ENCODE results near the gene SLC25A45. TPM values are rescaled to one million over a fixed set of nuclear protein-coding genes. Genes with fewer than 3 reads are reported as not detected.
A peak's percentile ranks its signal among the peaks of the same experiment; 100 is the strongest.

SLC25A45 gene
- total and polyA plus RNA-seq, 2 donors (not counting 1 experiment from before 2014, with no cell fraction given) = 16.4 to 80.6 TPM

DNA sequence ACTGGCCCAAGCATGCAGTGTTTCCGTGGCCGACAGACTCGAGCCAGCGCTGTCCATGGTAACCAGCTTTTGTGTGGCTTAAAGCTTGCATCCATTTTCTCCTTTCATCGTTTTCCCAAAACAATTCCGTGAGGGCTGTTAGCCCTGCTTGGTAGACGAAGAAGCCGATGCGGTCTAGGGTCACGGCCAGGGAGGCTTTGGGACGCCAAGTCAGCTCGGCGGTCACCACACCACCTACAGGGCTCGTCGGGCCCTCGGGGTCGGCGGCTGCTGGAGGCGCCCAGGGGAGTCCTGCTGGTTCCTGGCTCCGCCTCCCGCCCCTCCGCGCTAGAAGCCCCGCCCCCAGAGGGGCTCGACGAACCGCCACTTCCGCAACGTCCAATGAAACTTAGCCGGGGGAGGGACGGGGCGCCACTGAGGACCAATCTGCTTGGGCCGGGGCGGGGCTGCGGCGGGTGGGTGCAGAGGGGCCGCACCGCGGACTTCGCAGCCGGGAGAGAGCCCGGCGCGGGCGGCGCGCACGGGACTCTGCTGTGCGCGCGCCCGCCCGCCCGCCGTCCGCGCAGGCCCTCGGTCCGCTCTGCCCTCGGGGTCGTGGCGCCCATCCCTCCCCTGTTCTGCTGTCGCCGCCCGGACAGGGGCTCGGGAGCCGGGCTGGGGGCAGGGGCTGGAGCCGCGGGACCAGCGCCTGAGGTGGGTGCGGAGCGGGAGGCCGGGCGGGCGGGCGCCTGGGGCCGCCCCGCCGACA is 28.0 kb downstream of the SLC25A45 start, which contains the start of gene TIGD3:
Gene TIGD3, plus strand, starts transcription at position 487 of the 748 bp plus-strand sequence. CDS start 1,058 bp downstream, outside the sequence.
- Histone ChIP-seq H3K27me3 (replicated peaks in 1 of 4; ENCODE audit: control extremely low read depth in 1 of 4, control insufficient read depth in 3 of 4, insufficient read depth in 4 of 4, low read length in 3 of 4) (no peaks in the 10 kb centered on the region), H3K27ac (ENCODE audit: low read length in 2 of 2) (peak within 1 kb of the TSS in 1 of 2 donors; percentile 18), H3K79me2 (ENCODE audit: control insufficient read depth, insufficient read depth, low read length) (no peaks in the 10 kb centered on the region), H3K4me3 (ENCODE audit: control extremely low read depth in 1 of 5, extremely low read depth in 1 of 5, insufficient read depth in 1 of 5, low read depth in 2 of 5, low read length in 4 of 5) (peak within 1 kb of the TSS; percentile 26 to 79 (median 65)), H3K4me1 (ENCODE audit: control insufficient read depth in 2 of 2, insufficient read depth in 2 of 2, low read length in 2 of 2) (peaks cover 11 to 16% of the 10 kb centered on the region in 2 donors), H3K36me3 (replicated peaks in 1 of 2; ENCODE audit: control extremely low read depth in 1 of 2, control insufficient read depth in 1 of 2, extremely low read depth in 1 of 2, insufficient read depth in 2 of 2, low read length in 1 of 2) (peaks cover 0 to 32% of the 10 kb centered on the region in 2 experiments), H4K20me1 (ENCODE audit: control insufficient read depth, insufficient read depth, low read length, poor library complexity, severe bottlenecking) (peaks cover 4% of the 10 kb centered on the region), H3K9ac (ENCODE audit: low read length) (peak within 1 kb of the TSS; percentile 76), H3K4me2 (replicated peaks; ENCODE audit: low read depth, low read length, poor library complexity, severe bottlenecking) (peak within 1 kb of the TSS; percentile 99), H2AFZ (ENCODE audit: insufficient read depth, low read depth, low read length, poor library complexity, severe bottlenecking) (peak within 1 kb of the TSS; percentile 79), H3K9me3 (ENCODE audit: control extremely low read depth in 1 of 3, control insufficient read depth in 2 of 3, insufficient read depth in 1 of 3, low read length in 2 of 3) (no peaks in the 10 kb centered on the region)
- H3K27me3 Mint-ChIP-seq = no peaks in the 10 kb centered on the region
- peak within 1 kb of the TSS; percentile 92 for H3K27ac Mint-ChIP-seq
- POLR2A ChIA-PET = interaction anchor here (0.5 to 1.0 kb wide), 3 partner anchors 42 to 146 kb away, joined by 3 to 4 read pairs (median 3); no protein-coding TSS in a partner anchor
- ATAC-seq (ENCODE audit: low read depth) = peak; percentile 96
- TF ChIP-seq CTCF (IDR thresholded peaks at IDR 0.05) (no peak), EZH2 (IDR thresholded peaks at IDR 0.05; ENCODE audit: borderline replicate concordance, insufficient read depth, low read depth, low read length, poor library complexity, severe bottlenecking) (no peak)
- H3K9me3 Mint-ChIP-seq (ENCODE audit: insufficient read depth) = no peaks in the 10 kb centered on the region
- intact Hi-C loops (cut with micrococcal nuclease) = loop anchor here (1.0 to 2.0 kb wide), 5 partner anchors 8 to 64 kb away; partner anchors contain the start of genes CDC42EP2 and SLC25A45
- CTCF ChIA-PET = interaction anchor here (0.8 to 8.2 kb wide), 3 partner anchors 24 to 151 kb away, joined by 3 to 65 read pairs (median 4); partner anchors contain the start of gene DPF2
- peaks cover 20% of the 10 kb centered on the region for H3K4me1 Mint-ChIP-seq
- WGBS (ENCODE audit: insufficient coverage) = under 1% methylated on average over 79 of the region's 79 CpGs
- DNase-seq = peak; percentile 97
- peak within 1 kb of the TSS; percentile 95 for H3K4me3 Mint-ChIP-seq

Data from B cell (primary cell).